K562 (cell line): ENCODE data around the gene RBMS3. TPM values are rescaled to one million over a fixed set of nuclear protein-coding genes. Genes with fewer than 3 reads are reported as not detected.

Experiments
- ATAC-seq: fragments of 200-7000 bp; cut with Tn5 transposase; 3 replicates; pipeline ENCODE4 v1.9.1; 2020; ENCODE audit warnings: moderate library complexity
- BruUV-seq: library from RNA; stranded (reverse); fragments of 400-500 nt; replicated peaks from 2 replicates; lab custom pipeline; 2021; lab: Mats Ljungman, UMichigan
- CTCF ChIA-PET: fragments of 300-600 bp; formaldehyde crosslinking; extraction: SDS; loops from one replicate; lab custom pipeline; 2021; ENCODE audit warnings: low intra/inter-chr PET ratio; lab: Yijun Ruan, JAX
- POLR2A ChIA-PET: fragments of 300-600, 350-650 bp; sonication (Branson Sonifier 250); formaldehyde crosslinking; extraction: SDS; loops from one replicate; lab custom pipeline; 2021; ENCODE audit warnings: antibody characterized with exemption, inconsistent platforms; lab: Yijun Ruan, JAX
- DNase-seq, 4 experiments: peaks; one replicate each; pipeline versions ENCODE4 v3.0.0 to v3.0.0-alpha.2; 2011 to 2018; ENCODE audit warnings: low spot score in 3 of 4, mixed read lengths in 3 of 4; ENCODE audit errors: extremely low read depth in 1 of 4
- FAIRE-seq: peaks from 2 replicates; lab custom pipeline; 2011; peaks lifted over from hg19 to GRCh38; lab: Jason Lieb, UNC
- H2AFZ ChIP-seq: 2 replicates; pipeline ENCODE4 v1.6.0; 2011; ENCODE audit warnings: low read depth, low read length, control low read depth, inconsistent platforms
- H3K27ac ChIP-seq: fragments of 200-600 bp; 3 replicates; pipeline ENCODE4 v1.8.0; 2011; ENCODE audit warnings: low read depth, mild to moderate bottlenecking, control low read depth, inconsistent platforms, low read length, moderate library complexity, mixed read lengths; ENCODE audit errors: extremely low read depth
- H3K27me3 ChIP-seq, 2 experiments: fragments of 300-600 bp in 1 of 2; 2 replicates in 1 of 2; 3 replicates in 1 of 2; pipeline versions ENCODE4 v1.6.0 to v1.8.0; 2011; ENCODE audit warnings: inconsistent platforms in 2 of 2, low read length in 2 of 2, mild to moderate bottlenecking in 1 of 2, mixed read lengths in 1 of 2, moderate library complexity in 1 of 2; ENCODE audit not compliant: control insufficient read depth in 2 of 2, insufficient read depth in 2 of 2
- H3K36me3 ChIP-seq: fragments of 300-600 bp; 3 replicates; pipeline ENCODE4 v1.8.0; 2011; ENCODE audit warnings: mild to moderate bottlenecking, low read length, inconsistent platforms; ENCODE audit not compliant: control insufficient read depth, insufficient read depth
- H3K4me1 ChIP-seq, 2 experiments: fragments of 200-600 bp in 1 of 2; replicated peaks in 1 of 2; 2 replicates in 1 of 2; 3 replicates in 1 of 2; pipeline versions ENCODE4 v1.5.1 to v1.8.0; 2011; ENCODE audit warnings: inconsistent platforms in 2 of 2, low read length in 2 of 2, mild to moderate bottlenecking in 1 of 2, mixed read lengths in 1 of 2, moderate library complexity in 1 of 2; ENCODE audit not compliant: control insufficient read depth in 2 of 2, insufficient read depth in 2 of 2
- H3K4me2 ChIP-seq: 2 replicates; pipeline ENCODE4 v1.6.1; 2011; ENCODE audit warnings: low read length, control low read depth, inconsistent platforms, mixed read lengths; ENCODE audit not compliant: insufficient read depth
- H3K4me3 ChIP-seq: fragments of 200-600 bp; sonication (generic), shearing (Covaris generic); 2 replicates; pipeline ENCODE4 v1.5.1; 2016; ENCODE audit warnings: control low read depth, inconsistent platforms
- H3K79me2 ChIP-seq: fragments of 200-600 bp; 3 replicates; pipeline ENCODE4 v1.8.0; 2011; ENCODE audit warnings: low read length, inconsistent platforms; ENCODE audit not compliant: control insufficient read depth, insufficient read depth
- H3K9ac ChIP-seq, 2 experiments: 2 replicates each; pipeline versions ENCODE4 v1.6.0 to v1.6.1; 2011; ENCODE audit warnings: low read depth in 2 of 2, low read length in 2 of 2, control low read depth in 1 of 2, inconsistent platforms in 1 of 2, mild to moderate bottlenecking in 1 of 2, mixed read lengths in 1 of 2; ENCODE audit not compliant: insufficient read depth in 1 of 2
- H3K9me1 ChIP-seq: one replicate; pipeline ENCODE4 v1.6.0; 2011; ENCODE audit warnings: inconsistent platforms, mild to moderate bottlenecking, low read length, moderate library complexity; ENCODE audit not compliant: control insufficient read depth, insufficient read depth
- H3K9me3 ChIP-seq: replicated peaks from 2 replicates; pipeline ENCODE4 v1.5.1; 2011; ENCODE audit warnings: low read depth, low read length, inconsistent platforms; ENCODE audit not compliant: control insufficient read depth, insufficient read depth
- H4K20me1 ChIP-seq: replicated peaks from 2 replicates; pipeline ENCODE4 v1.6.1; 2011; ENCODE audit warnings: low read length, inconsistent platforms, mixed read lengths; ENCODE audit not compliant: control insufficient read depth, insufficient read depth
- ARNT ChIP-seq, 2 experiments: fragments of 450-650 bp; IDR thresholded peaks; 2 replicates each; pipeline ENCODE4 v1.6.1; 2016; ENCODE audit warnings: mild to moderate bottlenecking in 1 of 2
- ASH1L ChIP-seq: fragments of 450-650 bp; IDR thresholded peaks from 2 replicates; pipeline ENCODE4 v1.6.1; 2018; ENCODE audit warnings: borderline replicate concordance, mild to moderate bottlenecking, low read depth; ENCODE audit not compliant: partially characterized antibody
- CHCHD3 ChIP-seq: fragments of 250-450 bp; sonication (Bioruptor Pico); IDR thresholded peaks from 2 replicates; pipeline ENCODE4 v2.1.2; 2022; ENCODE audit warnings: mild to moderate bottlenecking
- ETV5 ChIP-seq: sonication (generic); formaldehyde crosslinking; IDR thresholded peaks from 2 replicates; pipeline ENCODE4 v1.4.0; 2020; ENCODE audit warnings: low read depth, mild to moderate bottlenecking, missing genetic modification reagents
- HNRNPLL ChIP-seq: fragments of 200-400 bp; formaldehyde crosslinking; IDR thresholded peaks from 2 replicates; pipeline ENCODE4 v1.6.1; 2017; ENCODE audit warnings: low read length, low read depth, mild to moderate bottlenecking; ENCODE audit not compliant: poor library complexity, severe bottlenecking
- MXI1 ChIP-seq: IDR thresholded peaks from 2 replicates; pipeline ENCODE4 v1.6.1; 2011; ENCODE audit warnings: low read depth, mild to moderate bottlenecking, improper control_type of control experiment, low read length
- NCOA2 ChIP-seq, 2 experiments: fragments of 450-650 bp; IDR thresholded peaks; 2 replicates each; pipeline ENCODE4 v1.6.1; 2018; ENCODE audit warnings: mild to moderate bottlenecking in 2 of 2, moderate library complexity in 1 of 2; ENCODE audit not compliant: partially characterized antibody in 2 of 2
- PTBP1 ChIP-seq: fragments of 200-400 bp; formaldehyde crosslinking; IDR thresholded peaks from 2 replicates; pipeline ENCODE4 v1.6.1; 2017; ENCODE audit warnings: low read depth, low read length
- PURB ChIP-seq: sonication (generic); formaldehyde crosslinking; IDR thresholded peaks from 2 replicates; pipeline ENCODE4 v1.9.0; 2021; ENCODE audit warnings: low read depth, mild to moderate bottlenecking, missing genetic modification reagents
- SFPQ ChIP-seq: fragments of 200-400 bp; formaldehyde crosslinking; IDR thresholded peaks from 2 replicates; pipeline ENCODE4 v1.6.1; 2017; ENCODE audit warnings: mild to moderate bottlenecking, low read depth, low read length, moderate library complexity
- TFAM ChIP-seq: fragments of 250-450 bp; sonication (Bioruptor Pico); conservative IDR thresholded peaks from 2 replicates; pipeline ENCODE4 v1.5.0; 2021; ENCODE audit warnings: mild to moderate bottlenecking, moderate library complexity
- ZNF184 ChIP-seq: sonication (generic); formaldehyde crosslinking; IDR thresholded peaks from 2 replicates; pipeline ENCODE4 v1.5.0; 2020; ENCODE audit warnings: missing genetic modification reagents
- ZNF583 ChIP-seq: fragments of 250-450 bp; sonication (Bioruptor Pico); IDR thresholded peaks from 2 replicates; pipeline ENCODE4 v1.4.0; 2020
- WGBS: fragments of 100-300 bp; shearing (Covaris generic); methylation state at CpG from one replicate; pipeline ENCODE4 v1.1.6; 2016; ENCODE audit warnings: low coverage, mixed read lengths; ENCODE audit not compliant: insufficient coverage; ENCODE audit errors: missing lambda C conversion rate; 5-methylcytosine and 5-hydroxymethylcytosine counted together
- in situ Hi-C: fragments of 300-500 bp; cut with MboI; formaldehyde crosslinking; loops from 4 replicates; pipeline ENCODE4 v1.15.0; 2018; ENCODE audit warnings: inconsistent platforms, mixed read lengths
- intact Hi-C: fragments of 100-400 bp; cut with micrococcal nuclease; formaldehyde crosslinking; loops from 2 replicates; pipeline ENCODE4 v1.14.2; 2022
- polyA plus RNA-seq, 8 experiments: library from polyadenylated mRNA; depleted of rRNA in 4 of 8; stranded (reverse) in 5 of 8; unstranded in 3 of 8; fragments of >200 nt; fragmentation: Nextera tagmentation in 2 of 8; fragmentation: Illumina TruSeq in 1 of 8; extraction: Ambion mirVana in 2 of 8; extraction: Trizol in 1 of 8; gene quantifications; 2 replicates each; pipeline versions ENCODE4 v1.2.1 to v1.2.3, GENCODE V29; 2011 to 2014; ENCODE audit warnings: inconsistent platforms in 1 of 8, missing spikeins in 1 of 8
- total RNA-seq, 7 experiments: library from RNA; depleted of rRNA in 6 of 7; stranded (reverse); fragments of >200 nt in 6 of 7; fragmentation: Illumina TruSeq in 2 of 7; extraction: Trizol in 2 of 7; gene quantifications; 2 replicates each; pipeline versions ENCODE4 v1.2.1 to v1.2.3, GENCODE V29; 2011 to 2021; ENCODE audit warnings: low replicate concordance in 1 of 7
- TF ChIP-seq, protein P1 (sequence below): fragments of 250-450 bp; sonication (Bioruptor Pico); IDR thresholded peaks from 2 replicates; pipeline ENCODE4 v1.5.0; 2021; ENCODE audit warnings: mild to moderate bottlenecking, moderate library complexity
- TF ChIP-seq, protein P2 (sequence below): sonication (generic); formaldehyde crosslinking; IDR thresholded peaks from 2 replicates; pipeline ENCODE4 v1.8.1; 2022; ENCODE audit warnings: missing genetic modification reagents

The RBMS3 gene
- total and polyA plus RNA-seq, 9 of the 15 experiments (the other 6 are each of a cell fraction or from before 2014, with no cell fraction given), result 0.20 TPM; not detected in 8

DNA sequence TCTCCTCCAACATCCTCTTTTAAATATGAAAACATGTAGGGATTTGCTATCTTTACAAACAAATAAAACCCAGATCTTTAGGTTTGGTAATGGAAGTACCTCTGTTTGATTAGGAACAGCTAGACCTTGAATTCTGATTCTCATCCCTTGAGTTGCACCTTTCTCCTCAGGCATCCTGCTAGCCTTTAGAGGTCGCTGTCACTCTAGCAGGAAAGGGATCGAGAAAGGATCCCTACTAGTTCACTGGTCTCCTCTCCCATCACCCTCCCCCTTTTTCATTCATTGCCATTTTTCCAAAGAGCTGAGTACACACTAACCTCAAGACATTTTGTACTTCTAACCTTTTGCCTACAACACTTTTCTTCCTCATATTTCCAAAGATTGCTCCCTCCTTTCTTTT, 569.8 kb downstream of the RBMS3 start:
- intact Hi-C loops, result no loop called here
- H3K9ac ChIP-seq, result no peak overlapping the region
- no peaks in the 10 kb centered on the region for H3K9me1 ChIP-seq
- no peaks in the 10 kb centered on the region for H4K20me1 ChIP-seq
- FAIRE-seq (no peak), ATAC-seq (no peak), DNase-seq (no peak)
- no peaks in the 10 kb centered on the region for H3K4me1 ChIP-seq
- ChIA-PET POLR2A (no interaction called here), CTCF (no interaction called here)
- no TSS peak for BruUV-seq
- no peak overlapping the region for H3K4me3 ChIP-seq
- in situ Hi-C loops, result no loop called here
- H3K27ac ChIP-seq, result no peak overlapping the region
- 0% methylated on average over 2 of the region's 2 CpGs for WGBS
- H3K9me3 ChIP-seq, result no peaks in the 10 kb centered on the region; the same call in 1 of the 2 replicates
- no peak overlapping the region for H3K4me2 ChIP-seq
- H3K27me3 ChIP-seq, result no peaks in the 10 kb centered on the region
- TF ChIP-seq TFAM (CRISPR knock-in tag), result no peak
- no peak for TF ChIP-seq PURB (CRISPR knock-in tag)
- no peak for TF ChIP-seq ZNF184
- TF ChIP-seq ZNF583 (CRISPR knock-in tag), result no peak
- TF ChIP-seq ARNT (IDR thresholded peaks at IDR 0.05), result no peak
- TF ChIP-seq, protein P1, sequence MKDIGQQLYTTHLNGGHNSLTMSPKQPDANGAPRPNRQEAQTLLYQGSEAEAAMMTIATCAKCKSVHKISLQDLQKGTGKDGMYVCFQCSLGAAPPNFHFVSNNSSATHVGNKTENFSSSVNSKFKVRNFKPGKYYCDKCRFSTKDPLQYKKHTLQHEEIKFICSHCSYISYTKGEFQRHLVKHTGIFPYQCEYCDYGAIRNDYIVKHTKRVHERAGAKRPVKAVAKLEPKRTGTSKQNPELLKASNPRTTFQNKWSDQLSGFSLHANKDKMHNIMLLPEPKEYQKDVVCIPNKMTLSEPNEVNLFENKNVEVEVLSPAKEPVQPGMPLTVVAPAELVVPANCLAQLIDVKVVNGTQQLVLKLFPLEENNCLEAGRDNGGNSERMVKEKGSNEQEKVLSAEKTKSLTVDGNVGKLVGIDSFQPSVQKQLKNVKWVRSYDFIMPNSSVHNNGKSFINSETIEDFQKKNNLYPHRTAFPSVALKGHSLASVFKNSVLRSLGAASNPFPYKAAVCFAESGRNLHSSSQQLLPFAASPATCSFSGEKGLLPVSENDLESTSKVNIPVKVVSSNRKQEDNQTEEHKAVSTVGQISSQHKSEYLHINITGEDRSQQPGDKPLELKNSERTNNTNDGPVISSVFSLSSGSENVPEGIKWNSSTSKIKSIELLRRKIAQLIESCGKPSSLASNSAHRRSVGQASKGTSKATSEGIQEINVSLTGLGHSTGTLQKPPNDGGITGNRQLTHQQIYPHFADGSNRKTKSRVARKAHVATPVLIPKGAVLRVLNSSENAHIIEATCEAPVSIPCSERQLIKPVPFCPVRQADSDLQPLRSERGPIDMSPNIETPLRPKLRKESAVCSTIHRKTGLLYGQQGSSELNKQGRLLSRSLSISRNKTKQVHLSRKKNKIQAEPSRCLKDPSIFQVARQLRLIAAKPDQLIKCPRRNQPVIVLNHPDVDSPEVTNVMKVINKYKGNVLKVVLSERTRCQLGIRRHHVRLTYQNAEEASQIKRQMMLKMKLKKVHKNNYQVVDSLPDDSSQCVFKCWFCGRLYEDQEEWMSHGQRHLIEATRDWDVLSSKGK, result no peak
- no peak for TF ChIP-seq PTBP1
- no peak for TF ChIP-seq HNRNPLL
- no peak for TF ChIP-seq NCOA2 (IDR thresholded peaks at IDR 0.05; ENCODE audit: partially characterized antibody in 2 of 2)
- no peak for TF ChIP-seq MXI1
- no peak for TF ChIP-seq ASH1L
- TF ChIP-seq, protein P2, sequence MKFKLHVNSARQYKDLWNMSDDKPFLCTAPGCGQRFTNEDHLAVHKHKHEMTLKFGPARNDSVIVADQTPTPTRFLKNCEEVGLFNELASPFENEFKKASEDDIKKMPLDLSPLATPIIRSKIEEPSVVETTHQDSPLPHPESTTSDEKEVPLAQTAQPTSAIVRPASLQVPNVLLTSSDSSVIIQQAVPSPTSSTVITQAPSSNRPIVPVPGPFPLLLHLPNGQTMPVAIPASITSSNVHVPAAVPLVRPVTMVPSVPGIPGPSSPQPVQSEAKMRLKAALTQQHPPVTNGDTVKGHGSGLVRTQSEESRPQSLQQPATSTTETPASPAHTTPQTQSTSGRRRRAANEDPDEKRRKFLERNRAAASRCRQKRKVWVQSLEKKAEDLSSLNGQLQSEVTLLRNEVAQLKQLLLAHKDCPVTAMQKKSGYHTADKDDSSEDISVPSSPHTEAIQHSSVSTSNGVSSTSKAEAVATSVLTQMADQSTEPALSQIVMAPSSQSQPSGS (CRISPR knock-in tag), result no peak
- TF ChIP-seq ETV5 (CRISPR knock-in tag), result no peak
- no peak for TF ChIP-seq CHCHD3
- no peak for TF ChIP-seq SFPQ
- H3K36me3 ChIP-seq, result no peaks in the 10 kb centered on the region
- H3K79me2 ChIP-seq, result no peaks in the 10 kb centered on the region
- no peak overlapping the region for H2AFZ ChIP-seq
